Stimulated activated naive B cell treated with anti-CD40 and anti-IgM and Interleukin-4, amounts not matched to agents 10 μg/mL and 1 μg/mL and 100 μg/mL, for 72 hours (primary cell): ENCODE results near the gene PSMD13.

Experiments
- ATAC-seq, 2 donors: fragments of 150-1000 bp; cut with Tn5 transposase; replicated peaks; 2 replicates each; pipeline ENCODE4 v1.10.0; 2021; ENCODE audit warnings: moderate library complexity in 1 of 2
- DNase-seq: peaks from one replicate; pipeline ENCODE4 v3.0.0; 2021
- H3K27ac Mint-ChIP-seq: one replicate; pipeline ENCODE4 v1.8.0; 2022; ENCODE audit warnings: mild to moderate bottlenecking, mixed read lengths
- H3K27me3 Mint-ChIP-seq, 2 donors: one replicate each; pipeline ENCODE4 v1.8.0; 2022; ENCODE audit warnings: mixed read lengths in 2 of 2
- H3K36me3 Mint-ChIP-seq, 2 donors: one replicate each; pipeline ENCODE4 v1.8.0; 2022; ENCODE audit warnings: mixed read lengths in 2 of 2, mild to moderate bottlenecking in 1 of 2
- H3K4me1 Mint-ChIP-seq, 2 donors: one replicate each; pipeline ENCODE4 v1.8.0; 2022; ENCODE audit warnings: mixed read lengths in 2 of 2, mild to moderate bottlenecking in 1 of 2
- H3K4me3 Mint-ChIP-seq, 2 donors: one replicate each; pipeline ENCODE4 v1.8.0; 2022; ENCODE audit warnings: mild to moderate bottlenecking in 2 of 2, mixed read lengths in 2 of 2, moderate library complexity in 1 of 2
- H3K9me3 Mint-ChIP-seq, 2 donors: one replicate each; pipeline ENCODE4 v1.8.0; 2022; ENCODE audit warnings: mixed read lengths in 2 of 2, mild to moderate bottlenecking in 1 of 2

Gene PSMD13

DNA sequence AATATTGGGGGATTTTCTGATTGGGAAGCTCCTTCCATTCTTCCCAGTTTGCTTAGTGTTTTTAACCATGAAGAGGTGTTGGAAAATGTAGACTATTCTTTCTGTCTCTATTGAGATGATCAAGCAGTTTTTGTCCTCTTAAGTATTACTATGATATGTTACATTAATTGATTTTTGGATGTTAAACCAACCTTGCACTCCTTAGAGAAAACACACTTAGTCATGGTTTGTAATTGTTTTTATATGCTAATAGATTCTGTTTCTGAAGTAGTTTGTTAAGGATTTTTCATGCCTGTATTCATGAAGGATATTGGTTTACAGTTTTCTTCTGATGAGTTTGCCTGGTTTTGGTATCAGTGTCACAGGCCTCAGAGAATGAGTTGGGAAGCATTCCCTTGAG is 39.4 kb downstream of the PSMD13 start:
- DNase-seq (no peak), ATAC-seq (no peak)
- H3K4me1 Mint-ChIP-seq = peaks cover 18 to 41% of the 10 kb centered on the region in 2 donors
- peaks cover 0 to 6% of the 10 kb centered on the region in 2 donors for H3K9me3 Mint-ChIP-seq
- no peak overlapping the region for H3K27ac Mint-ChIP-seq
- no peak overlapping the region for H3K4me3 Mint-ChIP-seq
- peaks cover 0 to 10% of the 10 kb centered on the region in 2 donors for H3K36me3 Mint-ChIP-seq
- H3K27me3 Mint-ChIP-seq = peaks cover 10 to 17% of the 10 kb centered on the region in 2 donors

DNA sequence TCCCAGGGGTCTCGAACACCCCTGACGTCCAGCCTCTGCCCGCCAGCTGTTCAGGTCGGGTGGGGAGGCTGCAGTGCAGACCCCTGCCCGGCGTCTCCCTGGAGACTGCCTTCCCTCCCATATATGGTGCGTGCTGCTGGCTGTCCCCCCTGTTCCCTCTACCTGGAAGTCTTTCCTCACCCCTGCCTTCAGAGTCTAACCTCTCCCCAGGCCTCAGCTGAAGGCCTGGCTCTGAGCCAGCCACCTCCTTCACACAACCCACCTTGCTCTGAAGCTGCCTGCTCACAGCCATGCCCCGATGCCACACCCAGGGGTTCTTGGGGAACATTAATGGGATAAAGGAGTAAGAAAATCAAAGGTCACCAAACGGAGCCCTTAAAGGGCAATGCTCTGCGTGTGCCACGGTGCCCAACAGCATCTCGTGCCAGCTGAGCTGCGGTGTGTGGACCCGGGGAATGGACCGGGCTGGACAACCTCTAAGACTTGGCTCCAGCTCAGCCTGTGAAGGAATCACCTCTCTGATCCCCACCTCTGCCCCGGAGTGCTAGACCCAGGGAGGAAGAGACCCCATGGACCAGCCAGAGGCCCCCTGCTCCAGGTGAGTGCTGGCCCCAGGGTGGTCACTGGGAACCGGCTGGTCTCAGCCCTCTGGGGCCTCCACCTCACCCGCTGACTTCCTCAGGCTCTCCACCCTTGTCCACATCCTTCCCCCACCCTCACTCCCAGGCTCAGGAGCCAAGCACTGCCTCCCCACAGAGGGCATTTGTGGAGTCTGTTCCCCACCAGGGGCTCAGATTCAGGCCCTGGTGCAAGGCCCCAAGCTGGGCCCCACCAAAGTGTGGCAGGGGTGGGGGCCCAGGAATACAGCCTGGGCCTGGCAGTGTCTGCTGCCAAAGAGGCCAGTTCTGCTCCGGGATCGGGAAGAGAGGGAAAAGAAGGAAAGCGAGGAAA is 41.5 kb downstream of the PSMD13 start, which contains the start of gene NLRP6:
NLRP6 (plus strand) TSS at position 407 of the 951 bp plus-strand sequence; CDS start at position 570, 163 bp downstream.
- DNase-seq = no peak
- Mint-ChIP-seq H3K4me1 (peaks cover 23 to 47% of the 10 kb centered on the region in 2 donors), H3K4me3 (peak within 1 kb of the TSS; percentile 67 to 76), H3K36me3 (peaks cover 0 to 10% of the 10 kb centered on the region in 2 donors), H3K27ac (peak within 1 kb of the TSS; percentile 87), H3K9me3 (peaks cover 0 to 6% of the 10 kb centered on the region in 2 donors), H3K27me3 (peaks cover 28 to 38% of the 10 kb centered on the region in 2 donors)
- ATAC-seq = no peak

DNA sequence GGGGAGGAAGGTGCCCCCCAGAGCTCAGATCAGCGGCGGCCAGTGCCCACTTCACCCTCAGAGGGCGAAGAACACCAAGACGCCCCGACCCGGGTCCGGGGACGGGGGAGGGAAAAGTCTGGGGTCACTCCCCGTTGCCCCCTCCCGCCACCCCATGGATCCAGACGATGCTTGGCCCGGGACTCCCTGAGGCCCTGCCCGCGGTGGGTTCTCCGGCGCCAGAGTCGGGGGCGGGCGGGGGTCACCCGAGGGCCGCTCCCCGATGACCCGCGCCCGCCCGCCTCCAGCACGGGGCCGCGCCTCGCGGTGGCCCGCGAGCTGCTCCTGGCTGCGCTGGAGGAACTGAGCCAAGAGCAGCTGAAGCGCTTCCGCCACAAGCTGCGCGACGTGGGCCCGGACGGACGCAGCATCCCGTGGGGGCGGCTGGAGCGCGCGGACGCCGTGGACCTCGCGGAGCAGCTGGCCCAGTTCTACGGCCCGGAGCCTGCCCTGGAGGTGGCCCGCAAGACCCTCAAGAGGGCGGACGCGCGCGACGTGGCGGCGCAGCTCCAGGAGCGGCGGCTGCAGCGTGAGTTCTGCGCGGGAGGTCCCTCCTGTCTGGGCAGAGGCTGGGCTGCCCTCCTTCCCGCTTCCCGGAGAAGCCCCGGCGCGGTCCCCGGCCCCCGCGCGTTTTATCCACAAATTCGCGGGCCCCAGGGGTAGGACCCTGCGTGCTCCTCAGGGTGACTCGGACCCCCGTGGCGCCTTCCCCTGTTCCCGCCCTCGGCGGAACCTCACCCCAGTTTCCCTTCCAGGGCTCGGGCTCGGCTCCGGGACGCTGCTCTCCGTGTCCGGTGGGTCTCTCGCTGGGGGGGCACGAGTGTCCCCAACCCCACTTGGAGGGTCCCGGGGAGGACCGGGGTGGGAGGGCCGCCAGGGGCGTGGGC is 42.5 kb downstream of the PSMD13 start:
- Mint-ChIP-seq H3K27ac (no peak overlapping the region), H3K4me1 (peaks cover 23 to 47% of the 10 kb centered on the region in 2 donors), H3K36me3 (peaks cover 0 to 10% of the 10 kb centered on the region in 2 donors), H3K4me3 (peak overlapping the region in 1 of 2 donors; percentile 81), H3K27me3 (peaks cover 34 to 47% of the 10 kb centered on the region in 2 donors), H3K9me3 (peaks cover 0 to 6% of the 10 kb centered on the region in 2 donors)
- ATAC-seq = peak in 1 of 2 donors; percentile 44
- no peak for DNase-seq

DNA sequence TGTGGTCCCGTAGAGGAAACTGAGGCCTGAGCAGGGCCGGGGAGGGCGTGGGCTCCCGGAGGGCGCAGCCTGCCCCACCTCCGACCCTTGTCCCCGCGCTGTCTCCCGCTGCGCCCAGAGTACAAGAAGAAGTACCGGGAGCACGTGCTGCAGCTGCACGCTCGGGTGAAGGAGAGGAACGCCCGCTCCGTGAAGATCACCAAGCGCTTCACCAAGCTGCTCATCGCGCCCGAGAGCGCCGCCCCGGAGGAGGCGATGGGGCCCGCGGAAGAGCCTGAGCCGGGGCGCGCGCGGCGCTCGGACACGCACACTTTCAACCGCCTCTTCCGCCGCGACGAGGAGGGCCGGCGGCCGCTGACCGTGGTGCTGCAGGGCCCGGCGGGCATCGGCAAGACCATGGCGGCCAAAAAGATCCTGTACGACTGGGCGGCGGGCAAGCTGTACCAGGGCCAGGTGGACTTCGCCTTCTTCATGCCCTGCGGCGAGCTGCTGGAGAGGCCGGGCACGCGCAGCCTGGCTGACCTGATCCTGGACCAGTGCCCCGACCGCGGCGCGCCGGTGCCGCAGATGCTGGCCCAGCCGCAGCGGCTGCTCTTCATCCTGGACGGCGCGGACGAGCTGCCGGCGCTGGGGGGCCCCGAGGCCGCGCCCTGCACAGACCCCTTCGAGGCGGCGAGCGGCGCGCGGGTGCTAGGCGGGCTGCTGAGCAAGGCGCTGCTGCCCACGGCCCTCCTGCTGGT is 43.4 kb downstream of the PSMD13 start:
- Mint-ChIP-seq H3K27ac (peak overlapping the region; percentile 65), H3K4me1 (peaks cover 23 to 42% of the 10 kb centered on the region in 2 donors), H3K9me3 (peaks cover 0 to 6% of the 10 kb centered on the region in 2 donors), H3K36me3 (peaks cover 0 to 10% of the 10 kb centered on the region in 2 donors), H3K4me3 (peak overlapping the region; percentile 75 to 81), H3K27me3 (peaks cover 34 to 54% of the 10 kb centered on the region in 2 donors)
- ATAC-seq (peak; percentile 66 to 73), DNase-seq (no peak)

DNA sequence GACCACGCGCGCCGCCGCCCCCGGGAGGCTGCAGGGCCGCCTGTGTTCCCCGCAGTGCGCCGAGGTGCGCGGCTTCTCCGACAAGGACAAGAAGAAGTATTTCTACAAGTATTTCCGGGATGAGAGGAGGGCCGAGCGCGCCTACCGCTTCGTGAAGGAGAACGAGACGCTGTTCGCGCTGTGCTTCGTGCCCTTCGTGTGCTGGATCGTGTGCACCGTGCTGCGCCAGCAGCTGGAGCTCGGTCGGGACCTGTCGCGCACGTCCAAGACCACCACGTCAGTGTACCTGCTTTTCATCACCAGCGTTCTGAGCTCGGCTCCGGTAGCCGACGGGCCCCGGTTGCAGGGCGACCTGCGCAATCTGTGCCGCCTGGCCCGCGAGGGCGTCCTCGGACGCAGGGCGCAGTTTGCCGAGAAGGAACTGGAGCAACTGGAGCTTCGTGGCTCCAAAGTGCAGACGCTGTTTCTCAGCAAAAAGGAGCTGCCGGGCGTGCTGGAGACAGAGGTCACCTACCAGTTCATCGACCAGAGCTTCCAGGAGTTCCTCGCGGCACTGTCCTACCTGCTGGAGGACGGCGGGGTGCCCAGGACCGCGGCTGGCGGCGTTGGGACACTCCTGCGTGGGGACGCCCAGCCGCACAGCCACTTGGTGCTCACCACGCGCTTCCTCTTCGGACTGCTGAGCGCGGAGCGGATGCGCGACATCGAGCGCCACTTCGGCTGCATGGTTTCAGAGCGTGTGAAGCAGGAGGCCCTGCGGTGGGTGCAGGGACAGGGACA is 44.1 kb downstream of the PSMD13 start:
- Mint-ChIP-seq H3K4me1 (peaks cover 23 to 40% of the 10 kb centered on the region in 2 donors), H3K4me3 (peak overlapping the region; percentile 54 to 62), H3K27ac (peak overlapping the region; percentile 73), H3K9me3 (peaks cover 0 to 6% of the 10 kb centered on the region in 2 donors), H3K36me3 (peaks cover 0 to 10% of the 10 kb centered on the region in 2 donors), H3K27me3 (peaks cover 34 to 62% of the 10 kb centered on the region in 2 donors)
- peak; percentile 49 to 61 for ATAC-seq
- no peak for DNase-seq

DNA sequence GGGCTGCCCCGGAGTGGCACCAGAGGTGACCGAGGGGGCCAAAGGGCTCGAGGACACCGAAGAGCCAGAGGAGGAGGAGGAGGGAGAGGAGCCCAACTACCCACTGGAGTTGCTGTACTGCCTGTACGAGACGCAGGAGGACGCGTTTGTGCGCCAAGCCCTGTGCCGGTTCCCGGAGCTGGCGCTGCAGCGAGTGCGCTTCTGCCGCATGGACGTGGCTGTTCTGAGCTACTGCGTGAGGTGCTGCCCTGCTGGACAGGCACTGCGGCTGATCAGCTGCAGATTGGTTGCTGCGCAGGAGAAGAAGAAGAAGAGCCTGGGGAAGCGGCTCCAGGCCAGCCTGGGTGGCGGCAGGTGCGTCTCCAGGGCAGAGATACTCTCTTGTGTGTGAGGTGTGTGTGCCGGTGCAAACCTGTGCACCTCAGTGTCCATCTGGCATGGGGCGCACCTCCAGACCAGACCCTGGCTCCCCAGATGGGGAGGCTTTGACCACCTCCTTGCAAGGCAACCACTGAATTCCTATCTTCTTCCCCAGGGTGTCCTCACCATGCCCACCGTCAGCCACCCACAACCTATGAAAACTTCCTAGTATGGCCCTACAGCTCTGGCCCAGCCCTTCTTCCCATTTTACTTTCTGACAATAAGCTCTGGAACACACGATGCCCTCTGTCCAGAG is 44.8 kb downstream of the PSMD13 start:
- H3K4me1 Mint-ChIP-seq = peaks cover 23 to 40% of the 10 kb centered on the region in 2 donors
- no peak for ATAC-seq
- peak overlapping the region; percentile 73 for H3K27ac Mint-ChIP-seq
- H3K27me3 Mint-ChIP-seq = peaks cover 34 to 65% of the 10 kb centered on the region in 2 donors
- H3K36me3 Mint-ChIP-seq = peaks cover 0 to 8% of the 10 kb centered on the region in 2 donors
- H3K4me3 Mint-ChIP-seq = peak overlapping the region; percentile 54 to 62
- peaks cover 0 to 4% of the 10 kb centered on the region in 2 donors for H3K9me3 Mint-ChIP-seq
- no peak for DNase-seq

DNA sequence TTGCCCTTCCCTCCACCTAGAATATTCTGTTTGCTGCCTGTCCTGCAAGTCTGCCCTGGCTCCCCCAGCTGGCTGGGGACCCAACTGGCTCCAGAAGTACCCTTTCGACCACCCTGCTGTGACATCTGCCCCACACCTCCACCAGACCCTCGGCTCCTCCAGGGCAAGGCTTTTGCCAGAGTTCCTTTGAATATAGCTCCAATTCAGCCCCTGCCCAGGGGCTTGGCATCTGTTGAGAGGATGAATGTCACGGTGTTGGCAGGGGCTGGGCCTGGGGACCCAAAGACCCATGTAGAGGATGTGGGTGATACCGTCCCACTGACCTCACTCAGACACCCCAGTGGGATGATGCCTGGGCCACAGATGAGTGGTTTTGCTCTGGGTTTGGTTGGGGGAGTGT is 45.4 kb downstream of the PSMD13 start:
- H3K4me3 Mint-ChIP-seq = no peak overlapping the region

DNA sequence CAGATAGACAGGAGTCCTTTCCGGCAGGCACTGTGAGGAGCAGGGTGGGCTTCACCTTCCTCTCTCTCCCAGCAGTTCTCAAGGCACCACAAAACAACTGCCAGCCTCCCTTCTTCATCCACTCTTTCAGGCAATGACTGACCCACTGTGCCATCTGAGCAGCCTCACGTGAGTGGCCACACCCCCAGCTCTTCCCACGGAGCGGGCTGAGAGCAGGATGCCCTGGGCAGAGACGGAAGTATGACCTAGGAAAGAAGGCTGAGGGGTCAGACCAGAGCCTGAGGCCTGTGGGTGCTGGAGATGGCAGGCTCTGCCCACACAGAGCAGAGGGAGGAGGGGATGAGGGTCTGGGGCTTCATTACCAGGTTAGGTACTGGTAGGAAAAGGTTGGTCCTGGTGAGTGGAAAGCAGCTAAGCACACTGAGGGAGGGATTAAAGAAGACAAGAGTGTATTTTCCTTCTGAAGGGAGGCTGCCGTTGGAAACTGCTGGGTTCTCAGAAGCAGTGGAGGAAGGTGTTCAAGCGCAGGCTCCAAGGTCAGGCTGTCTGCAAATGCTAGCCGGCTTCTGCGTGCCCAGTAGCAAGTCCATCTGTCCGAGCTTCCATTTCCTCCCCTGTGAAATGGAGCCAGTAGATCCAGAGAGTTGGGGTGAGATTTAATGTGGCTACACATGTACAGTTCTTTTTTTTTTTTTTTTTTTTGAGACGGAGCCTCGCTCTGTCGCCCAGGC is 46.0 kb downstream of the PSMD13 start:
- ATAC-seq (no peak), DNase-seq (no peak)
- Mint-ChIP-seq H3K4me1 (peaks cover 26 to 45% of the 10 kb centered on the region in 2 donors), H3K4me3 (no peak overlapping the region), H3K27me3 (peaks cover 40 to 75% of the 10 kb centered on the region in 2 donors), H3K27ac (no peak overlapping the region), H3K36me3 (peaks cover 0 to 2% of the 10 kb centered on the region in 2 donors), H3K9me3 (no peaks in the 10 kb centered on the region)

More for the DNA sequence above, 45.4 kb downstream of the PSMD13 start:
- H3K4me1 Mint-ChIP-seq = peaks cover 26 to 44% of the 10 kb centered on the region in 2 donors
- no peaks in the 10 kb centered on the region for H3K9me3 Mint-ChIP-seq
- peak overlapping the region; percentile 65 for H3K27ac Mint-ChIP-seq
- H3K36me3 Mint-ChIP-seq = peaks cover 0 to 5% of the 10 kb centered on the region in 2 donors
- peaks cover 39 to 70% of the 10 kb centered on the region in 2 donors for H3K27me3 Mint-ChIP-seq
- no peak for DNase-seq
- ATAC-seq = no peak

DNA sequence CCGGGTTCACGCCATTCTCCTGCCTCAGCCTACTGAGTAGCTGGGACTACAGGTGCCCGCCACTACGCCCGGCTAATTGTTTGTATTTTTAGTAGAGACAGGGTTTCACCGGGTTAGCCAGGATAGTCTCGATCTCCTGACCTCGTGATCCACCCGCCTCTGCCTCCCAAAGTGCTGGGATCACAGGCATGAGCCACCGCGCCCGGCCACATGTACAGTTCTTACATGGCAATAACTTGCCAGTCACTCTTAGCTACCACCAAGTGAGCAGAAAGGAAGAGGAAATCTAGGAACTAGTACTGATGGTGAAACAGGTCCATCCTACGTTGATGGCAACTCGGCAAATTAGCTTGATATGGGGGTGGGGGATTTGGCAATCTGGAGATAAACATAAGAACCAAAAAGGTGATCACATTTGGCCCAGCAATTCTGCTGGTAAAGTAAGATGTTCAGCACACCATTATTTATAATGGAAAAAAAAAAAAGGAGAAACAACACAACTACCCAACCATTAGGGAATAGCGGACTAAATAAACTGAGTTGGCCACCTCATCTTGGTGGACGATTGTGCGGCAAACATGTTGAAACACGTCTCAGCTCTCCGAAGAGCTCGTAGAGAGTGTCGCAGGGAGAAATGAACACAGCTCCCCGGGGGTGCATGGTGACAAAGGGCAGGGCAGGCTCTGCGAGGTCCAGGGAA is 46.8 kb downstream of the PSMD13 start:
- no peak overlapping the region for H3K4me3 Mint-ChIP-seq
- H3K27me3 Mint-ChIP-seq = peaks cover 39 to 77% of the 10 kb centered on the region in 2 donors
- no peak overlapping the region for H3K27ac Mint-ChIP-seq
- no peak for DNase-seq
- H3K4me1 Mint-ChIP-seq = peaks cover 26 to 44% of the 10 kb centered on the region in 2 donors
- ATAC-seq = no peak
- H3K9me3 Mint-ChIP-seq = no peaks in the 10 kb centered on the region
- H3K36me3 Mint-ChIP-seq = no peaks in the 10 kb centered on the region

DNA sequence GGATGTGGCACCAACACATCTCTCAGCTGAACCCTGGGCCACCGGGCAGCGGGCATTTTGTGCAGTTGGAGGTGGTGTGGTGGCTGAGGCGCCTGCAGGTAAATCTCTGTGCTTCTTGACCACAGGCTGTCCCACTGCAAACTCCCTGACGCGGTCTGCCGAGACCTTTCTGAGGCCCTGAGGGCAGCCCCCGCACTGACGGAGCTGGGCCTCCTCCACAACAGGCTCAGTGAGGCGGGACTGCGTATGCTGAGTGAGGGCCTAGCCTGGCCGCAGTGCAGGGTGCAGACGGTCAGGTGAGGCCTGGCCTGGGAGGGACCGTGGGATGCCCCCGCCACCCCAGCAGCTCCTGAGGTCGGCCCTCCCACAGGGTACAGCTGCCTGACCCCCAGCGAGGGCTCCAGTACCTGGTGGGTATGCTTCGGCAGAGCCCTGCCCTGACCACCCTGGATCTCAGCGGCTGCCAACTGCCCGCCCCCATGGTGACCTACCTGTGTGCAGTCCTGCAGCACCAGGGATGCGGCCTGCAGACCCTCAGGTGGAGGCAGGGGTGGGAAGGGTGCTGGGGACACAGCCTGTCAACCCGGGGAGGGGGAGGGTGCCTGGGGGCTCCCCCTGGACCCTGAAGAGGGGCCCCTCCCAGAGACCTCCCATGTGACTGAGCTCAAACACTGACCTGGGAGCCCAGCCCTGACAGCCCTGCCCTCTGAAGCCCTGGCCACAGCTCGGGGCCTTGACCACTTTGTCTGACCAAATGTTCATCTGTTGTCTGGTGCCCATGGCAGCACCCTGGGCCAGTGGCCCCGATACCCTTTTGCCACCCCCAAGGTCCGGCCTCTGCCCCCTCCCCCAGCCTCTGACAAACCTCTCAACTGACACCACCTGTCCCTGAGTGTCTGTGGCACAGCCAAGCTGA is 47.6 kb downstream of the PSMD13 start:
- Mint-ChIP-seq H3K4me1 (peaks cover 24 to 41% of the 10 kb centered on the region in 2 donors), H3K4me3 (no peak overlapping the region), H3K27ac (no peak overlapping the region), H3K9me3 (no peaks in the 10 kb centered on the region), H3K36me3 (no peaks in the 10 kb centered on the region), H3K27me3 (peaks cover 37 to 73% of the 10 kb centered on the region in 2 donors)
- ATAC-seq (no peak), DNase-seq (no peak)
